ENCODE measurements around the gene MS4A5. TPM values are rescaled to one million over a fixed set of nuclear protein-coding genes. Genes with fewer than 3 reads are reported as not detected.
"Not testable (repeated sequence)": the region's sequence is repeated elsewhere in the genome, so short reads cannot be mapped to it uniquely, and the experiment has no call there.

Gene MS4A5
- total RNA-seq, 4 donors from 2014 or later = not detected

GRCh38 chr11:60428517-60428916 lies 855 bp upstream of the MS4A5 start:
- no peaks in the 10 kb centered on the region for H3K9me3 ChIP-seq
- no peak overlapping the region for H3K4me3 ChIP-seq
- H3K36me3 ChIP-seq = no peaks in the 10 kb centered on the region
- TF ChIP-seq CTCF (IDR thresholded peaks at IDR 0.05) = no peak
- TF ChIP-seq POLR2A (IDR thresholded peaks at IDR 0.05) = no peak
- DNase-seq = no peak
- H3K27me3 ChIP-seq = no peaks in the 10 kb centered on the region
- no peaks in the 10 kb centered on the region for H3K4me1 ChIP-seq
- no peak overlapping the region for H3K27ac ChIP-seq

- DNase-seq = no peak
Observed at GRCh38 chr11:60431251-60431650, 1.9 kb downstream of the MS4A5 start.

GRCh38 chr11:60433401-60433800 lies 4.0 kb downstream of the MS4A5 start:
- H3K9me3 ChIP-seq = no peaks in the 10 kb centered on the region
- H3K27me3 ChIP-seq = no peaks in the 10 kb centered on the region
- no peaks in the 10 kb centered on the region for H3K36me3 ChIP-seq
- H3K4me1 ChIP-seq = no peaks in the 10 kb centered on the region
- no peak for DNase-seq
- no peak overlapping the region for H3K27ac ChIP-seq
- TF ChIP-seq CTCF (IDR thresholded peaks at IDR 0.05) (no peak), POLR2A (IDR thresholded peaks at IDR 0.05) (no peak)
- H3K4me3 ChIP-seq = no peak overlapping the region

More at GRCh38 chr11:60431251-60431650, 1.9 kb downstream of the MS4A5 start:
- Histone ChIP-seq H3K27ac (no peak overlapping the region), H3K9me3 (no peaks in the 10 kb centered on the region), H3K4me3 (no peak overlapping the region), H3K36me3 (no peaks in the 10 kb centered on the region), H3K4me1 (no peaks in the 10 kb centered on the region), H3K27me3 (no peaks in the 10 kb centered on the region)
- TF ChIP-seq CTCF (IDR thresholded peaks at IDR 0.05) = no peak
- TF ChIP-seq POLR2A (IDR thresholded peaks at IDR 0.05) = no peak

DNA sequence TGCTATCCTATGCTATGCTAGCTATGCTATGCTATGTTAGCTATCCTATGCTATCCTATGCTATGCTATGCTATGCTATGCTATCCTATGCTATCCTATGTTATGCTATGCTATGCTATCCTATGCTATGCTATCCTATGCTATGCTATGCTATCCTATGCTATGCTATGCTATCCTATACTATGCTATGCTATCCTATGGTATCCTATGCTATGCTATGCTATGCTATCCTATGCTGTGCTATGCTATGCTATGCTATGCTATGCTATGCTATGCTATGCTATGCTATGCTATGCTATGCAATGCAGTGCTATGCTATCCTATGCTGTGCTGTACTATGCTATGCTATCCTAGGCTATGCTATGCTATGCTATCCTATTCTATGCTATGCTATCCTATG lies 17.7 kb downstream of the MS4A5 start:
- no peak overlapping the region for H3K27ac ChIP-seq
- H3K4me3 ChIP-seq = no peak overlapping the region
- TF ChIP-seq POLR2A (IDR thresholded peaks at IDR 0.05) (no peak), CTCF (IDR thresholded peaks at IDR 0.05) (no peak)
- H3K27me3 ChIP-seq = no peaks in the 10 kb centered on the region
- H3K36me3 ChIP-seq = no peaks in the 10 kb centered on the region
- no peaks in the 10 kb centered on the region for H3K4me1 ChIP-seq
- no peak for DNase-seq
- H3K9me3 ChIP-seq = no peaks in the 10 kb centered on the region

DNA sequence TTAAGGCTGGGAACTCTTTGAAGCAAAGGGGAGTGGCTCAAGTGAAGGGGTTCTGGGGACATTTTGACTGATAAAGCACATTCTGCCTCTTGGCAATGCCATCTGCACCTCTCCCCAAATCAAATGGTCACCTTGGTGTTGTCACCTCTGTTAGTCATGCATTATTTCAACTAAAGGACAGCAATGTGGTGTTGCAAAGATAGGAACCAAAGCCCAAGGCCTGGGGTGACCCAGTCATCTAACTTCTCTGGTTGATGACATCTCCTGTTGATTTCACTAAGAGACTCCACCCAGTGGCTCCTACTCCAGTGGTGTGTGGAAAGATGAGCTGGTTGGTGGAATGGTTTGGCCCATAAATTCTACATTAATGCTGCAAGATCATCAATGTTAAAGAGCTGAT lies 18.5 kb downstream of the MS4A5 start:
- no peak for DNase-seq
- TF ChIP-seq POLR2A (IDR thresholded peaks at IDR 0.05) (no peak), CTCF (IDR thresholded peaks at IDR 0.05) (no peak)
- no peaks in the 10 kb centered on the region for H3K36me3 ChIP-seq
- H3K27me3 ChIP-seq = no peaks in the 10 kb centered on the region
- H3K27ac ChIP-seq = no peak overlapping the region
- no peaks in the 10 kb centered on the region for H3K4me1 ChIP-seq
- no peaks in the 10 kb centered on the region for H3K9me3 ChIP-seq
- no peak overlapping the region for H3K4me3 ChIP-seq

DNA sequence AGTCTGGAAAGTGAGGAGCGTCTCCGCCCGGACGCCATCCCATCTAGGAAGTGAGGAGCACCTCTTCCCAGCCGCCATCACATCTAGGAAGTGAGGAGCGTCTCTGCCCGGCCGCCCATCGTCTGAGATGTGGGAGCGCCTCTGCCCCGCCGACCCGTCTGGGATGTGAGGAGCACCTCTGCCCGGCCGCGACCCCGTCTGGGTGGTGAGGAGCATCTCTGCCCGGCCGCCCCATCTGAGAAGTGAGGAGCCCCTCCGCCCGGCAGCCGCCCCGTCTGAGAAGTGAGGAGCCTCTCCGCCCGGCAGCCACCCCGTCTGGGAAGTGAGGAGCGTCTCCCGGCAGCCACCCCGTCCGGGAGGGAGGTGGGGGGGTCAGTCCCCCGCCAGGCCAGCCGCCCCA lies 21.8 kb downstream of the MS4A5 start:
- H3K4me3 ChIP-seq, H3K9me3 ChIP-seq, H3K36me3 ChIP-seq, H3K27ac ChIP-seq, H3K27me3 ChIP-seq, DNase-seq, H3K4me1 ChIP-seq: not testable (repeated sequence)
